GM10266 (cell line): ENCODE data around the gene PRPF4.

Source experiments
- DNase-seq: peaks from one replicate; pipeline ENCODE4 v3.0.0; 2012; ENCODE audit errors: extremely low spot score
- CTCF ChIP-seq: IDR thresholded peaks from 2 replicates; pipeline ENCODE4 v1.5.1; 2012; ENCODE audit warnings: mild to moderate bottlenecking, low read depth; ENCODE audit not compliant: control insufficient read depth, insufficient read depth; ENCODE audit errors: missing control alignments

PRPF4 gene

DNA sequence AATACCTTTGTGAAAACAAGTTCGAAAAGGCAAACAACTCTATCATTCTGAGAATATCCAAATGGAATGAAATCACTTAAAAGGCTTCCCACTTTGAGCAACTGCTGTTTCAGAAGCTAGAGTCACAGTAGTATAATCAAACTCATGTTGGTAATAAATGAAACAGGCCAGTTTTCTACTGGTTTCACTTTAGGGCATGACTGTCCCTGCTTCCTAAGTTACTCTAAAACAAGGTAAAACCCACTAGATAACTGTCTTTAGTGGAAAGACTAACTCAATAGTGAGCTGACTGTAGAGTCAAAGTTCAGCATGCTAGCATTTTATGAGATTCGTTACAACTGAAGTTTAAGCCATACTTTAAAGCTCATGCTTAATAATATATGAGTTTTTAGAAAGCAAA lies 6.1 kb upstream of the PRPF4 start:
- no peak for TF ChIP-seq CTCF
- no peak for DNase-seq

DNA sequence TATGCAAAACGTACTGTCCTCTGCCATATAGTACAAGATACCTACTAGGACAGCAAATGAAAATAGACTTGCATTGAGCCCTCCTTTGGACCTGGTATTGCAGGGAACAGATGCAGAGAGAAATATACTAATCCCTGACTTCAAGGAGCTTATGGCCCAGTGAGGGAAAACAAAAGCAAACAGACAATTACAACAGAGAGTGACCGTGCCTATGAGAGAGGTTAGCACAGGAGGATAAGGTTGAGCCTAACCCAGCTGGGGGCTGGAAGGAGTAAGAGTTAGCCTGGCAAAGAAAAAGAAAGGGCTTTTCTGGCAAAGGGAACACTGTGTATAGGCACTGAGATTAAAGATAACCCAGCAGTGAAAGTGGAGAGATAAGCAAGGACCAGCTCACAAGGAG lies 5.6 kb upstream of the PRPF4 start:
- no peak for DNase-seq
- no peak for TF ChIP-seq CTCF

DNA sequence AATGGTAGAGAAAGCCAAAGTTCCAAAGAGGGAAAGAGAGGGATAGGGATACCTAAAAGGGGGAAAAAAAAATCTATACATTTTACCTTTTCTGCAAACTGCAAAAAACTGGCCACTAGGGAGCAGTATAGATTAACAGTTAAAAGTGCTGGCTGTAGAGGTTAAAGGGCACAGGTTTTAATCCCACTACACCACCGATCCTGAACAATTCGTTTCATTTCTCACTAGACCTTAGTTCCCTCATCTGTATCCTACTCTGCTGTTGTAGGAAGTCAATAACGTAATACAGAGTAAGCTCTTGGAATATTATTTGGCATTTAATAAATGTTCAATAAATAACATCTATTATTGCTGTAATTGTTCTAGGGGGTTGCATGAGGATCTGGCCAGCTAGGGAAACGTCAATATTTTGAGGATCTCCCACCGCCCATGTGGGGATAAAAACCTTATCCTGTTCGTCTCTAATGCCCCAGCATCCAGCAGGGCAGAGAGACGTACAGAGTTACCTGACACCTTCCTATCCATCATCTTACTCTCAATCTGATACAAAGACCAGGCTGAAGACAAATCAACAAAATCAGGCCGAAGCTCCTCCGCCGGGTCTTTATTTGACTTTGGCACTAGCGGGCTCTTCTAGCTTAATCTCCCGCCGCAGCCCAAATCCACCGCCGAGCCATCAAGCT lies 843 bp upstream of the PRPF4 start:
- peak; percentile 68 for TF ChIP-seq CTCF
- peak; percentile 48 for DNase-seq

- no peak for DNase-seq
- no peak for TF ChIP-seq CTCF
Measured at GRCh38 chr9:113278840-113279239, 3.4 kb downstream of the PRPF4 start.

- no peak for DNase-seq
- TF ChIP-seq CTCF: no peak
Measured at GRCh38 chr9:113281356-113281755, 5.9 kb downstream of the PRPF4 start.

DNA sequence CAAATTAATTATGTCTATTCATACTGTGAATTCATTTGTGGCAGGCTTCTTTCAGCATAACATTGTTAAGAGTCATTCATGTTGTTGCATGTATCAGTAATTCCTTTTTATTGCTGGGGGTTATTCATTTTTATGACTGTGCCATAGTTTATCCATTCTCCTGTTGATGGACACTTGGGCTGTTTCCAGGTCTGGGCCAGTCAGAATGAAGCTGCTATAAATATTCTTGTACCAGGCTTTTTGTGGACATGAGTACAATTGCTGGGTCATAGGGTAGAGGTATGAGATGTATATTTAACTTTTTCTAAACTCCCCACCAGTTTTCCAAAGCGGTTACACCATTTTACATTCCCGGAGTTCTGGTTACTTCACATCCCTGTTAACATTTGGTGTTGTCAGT lies 13.6 kb downstream of the PRPF4 start:
- TF ChIP-seq CTCF: no peak
- no peak for DNase-seq

GRCh38 chr9:113290052-113290607 lies 14.7 kb downstream of the PRPF4 start:
- no peak for TF ChIP-seq CTCF
- no peak for DNase-seq
